IMR-90 (cell line): ENCODE results near the gene SORBS1. TPM values are rescaled to one million over a fixed set of nuclear protein-coding genes. Genes with fewer than 3 reads are reported as not detected.

Experiments
- ATAC-seq: fragments of 200-7000 bp; cut with Tn5 transposase; 2 replicates; pipeline ENCODE4 v1.9.1; 2020; ENCODE audit warnings: low read depth, mild to moderate bottlenecking, moderate library complexity
- BruUV-seq: library from RNA; stranded (reverse); fragments of 400-500 nt; replicated peaks from 2 replicates; lab custom pipeline; 2021; lab: Mats Ljungman, UMichigan
- CTCF ChIA-PET: fragments of 300-600 bp; formaldehyde crosslinking; extraction: SDS; loops from one replicate; lab custom pipeline; 2021; ENCODE audit warnings: antibody characterized with exemption; lab: Yijun Ruan, JAX
- POLR2A ChIA-PET: fragments of 300-600 bp; sonication (Branson Sonifier 250); formaldehyde crosslinking; loops from one replicate; lab custom pipeline; 2022; ENCODE audit warnings: antibody characterized with exemption; ENCODE audit not compliant: unreplicated experiment; lab: Charles Lee
- DNase-seq: peaks from one replicate; pipeline ENCODE4 v3.0.0; 2013
- H2AFZ ChIP-seq: replicated peaks from 2 replicates; pipeline ENCODE3; 2013; ENCODE audit warnings: low read length, mild to moderate bottlenecking; ENCODE audit not compliant: poor library complexity
- H2AK5ac ChIP-seq: 2 replicates; pipeline ENCODE4 v1.6.1; 2013; ENCODE audit warnings: low read depth, low read length, inconsistent platforms
- H2AK9ac ChIP-seq: replicated peaks from 2 replicates; pipeline ENCODE3; 2013; ENCODE audit warnings: mild to moderate bottlenecking, low read depth, low read length, moderate library complexity; ENCODE audit not compliant: poor library complexity
- H2BK120ac ChIP-seq: 2 replicates; pipeline ENCODE4 v1.6.1; 2013; ENCODE audit warnings: low read depth, low read length, inconsistent platforms
- H2BK15ac ChIP-seq: 3 replicates; pipeline ENCODE4 v1.6.1; 2013; ENCODE audit warnings: low read depth, low read length, inconsistent platforms
- H2BK20ac ChIP-seq: 2 replicates; pipeline ENCODE4 v1.6.1; 2013; ENCODE audit warnings: low read depth, mild to moderate bottlenecking, inconsistent platforms, low read length, moderate library complexity
- H2BK5ac ChIP-seq: 2 replicates; pipeline ENCODE4 v1.6.1; 2013; ENCODE audit warnings: mild to moderate bottlenecking, low read depth, low read length, inconsistent platforms; ENCODE audit not compliant: poor library complexity, severe bottlenecking
- H3K14ac ChIP-seq: replicated peaks from 2 replicates; pipeline ENCODE4 v1.6.1; 2013; ENCODE audit warnings: low read depth, low read length, inconsistent platforms
- H3K18ac ChIP-seq: 2 replicates; pipeline ENCODE4 v1.6.1; 2013; ENCODE audit warnings: low read depth, low read length, control low read depth
- H3K23ac ChIP-seq: 2 replicates; pipeline ENCODE4 v1.6.1; 2013; ENCODE audit warnings: low read depth, low read length, inconsistent platforms
- H3K27ac ChIP-seq: 2 replicates; pipeline ENCODE4 v1.5.1; 2013; ENCODE audit warnings: mild to moderate bottlenecking, control low read depth, low read length; ENCODE audit not compliant: insufficient read depth
- H3K27me3 ChIP-seq: 2 replicates; pipeline ENCODE4 v1.6.1; 2013; ENCODE audit warnings: low read length; ENCODE audit not compliant: control insufficient read depth, insufficient read depth
- H3K36me3 ChIP-seq: 2 replicates; pipeline ENCODE4 v1.6.1; 2013; ENCODE audit warnings: low read length, mixed read lengths; ENCODE audit not compliant: control insufficient read depth, insufficient read depth
- H3K4ac ChIP-seq: 2 replicates; pipeline ENCODE4 v1.6.1; 2013; ENCODE audit warnings: low read depth, low read length, inconsistent platforms
- H3K4me1 ChIP-seq: 2 replicates; pipeline ENCODE4 v1.6.1; 2013; ENCODE audit warnings: low read length, mixed read lengths; ENCODE audit not compliant: control insufficient read depth, insufficient read depth
- H3K4me2 ChIP-seq: 2 replicates; pipeline ENCODE4 v1.6.1; 2013; ENCODE audit warnings: low read depth, mild to moderate bottlenecking, control low read depth, low read length, moderate library complexity
- H3K4me3 ChIP-seq: 2 replicates; pipeline ENCODE4 v1.5.1; 2013; ENCODE audit warnings: low read depth, mild to moderate bottlenecking, control low read depth, low read length, moderate library complexity; ENCODE audit not compliant: insufficient read depth
- H3K56ac ChIP-seq: 2 replicates; pipeline ENCODE4 v1.6.1; 2013; ENCODE audit warnings: low read length, inconsistent platforms; ENCODE audit not compliant: insufficient read depth; ENCODE audit errors: extremely low read depth
- H3K79me1 ChIP-seq, 2 experiments: 2 replicates each; pipeline ENCODE4 v1.6.1; 2013; ENCODE audit warnings: low read length in 2 of 2, inconsistent platforms in 1 of 2, low read depth in 1 of 2
- H3K9ac ChIP-seq: 2 replicates; pipeline ENCODE4 v1.6.1; 2013; ENCODE audit warnings: low read depth, low read length, control low read depth
- H3K9me1 ChIP-seq: 2 replicates; pipeline ENCODE4 v1.6.1; 2013; ENCODE audit warnings: low read length, inconsistent platforms; ENCODE audit not compliant: insufficient read depth
- H3K9me3 ChIP-seq: 2 replicates; pipeline ENCODE4 v1.6.1; 2013; ENCODE audit warnings: low read length; ENCODE audit not compliant: control insufficient read depth, insufficient read depth
- H4K20me1 ChIP-seq: 2 replicates; pipeline ENCODE4 v1.6.1; 2013; ENCODE audit warnings: low read length, inconsistent platforms; ENCODE audit not compliant: insufficient read depth
- H4K5ac ChIP-seq: 2 replicates; pipeline ENCODE4 v1.6.1; 2013; ENCODE audit warnings: mild to moderate bottlenecking, low read depth, low read length, control low read depth
- H4K8ac ChIP-seq, 2 experiments: 2 replicates each; pipeline ENCODE4 v1.6.1; 2013; ENCODE audit warnings: low read depth in 2 of 2, low read length in 2 of 2, control low read depth in 1 of 2, inconsistent platforms in 1 of 2
- H4K91ac ChIP-seq: 2 replicates; pipeline ENCODE4 v1.6.1; 2013; ENCODE audit warnings: low read depth, low read length, inconsistent platforms; ENCODE audit not compliant: insufficient read depth
- CEBPB ChIP-seq: IDR thresholded peaks from 2 replicates; pipeline ENCODE4 v1.6.1; 2012; ENCODE audit warnings: low read depth, low read length, improper control_type of control experiment
- CHD1 ChIP-seq: IDR thresholded peaks from 2 replicates; pipeline ENCODE4 v1.6.1; 2012; ENCODE audit warnings: low read depth, low read length, improper control_type of control experiment
- ELK1 ChIP-seq: fragments of 150-350 bp; IDR thresholded peaks from 2 replicates; pipeline ENCODE4 v1.6.1; 2016; ENCODE audit warnings: low read depth, mild to moderate bottlenecking, low read length, moderate library complexity, borderline replicate concordance
- MAZ ChIP-seq: IDR thresholded peaks from 2 replicates; pipeline ENCODE4 v1.6.1; 2012; ENCODE audit warnings: low read depth, mild to moderate bottlenecking, low read length, improper control_type of control experiment, moderate library complexity, borderline replicate concordance
- MXI1 ChIP-seq: IDR thresholded peaks from 2 replicates; pipeline ENCODE4 v1.6.1; 2012; ENCODE audit warnings: low read depth, mild to moderate bottlenecking, low read length, moderate library complexity, borderline replicate concordance
- NFE2L2 ChIP-seq: fragments of 150-350 bp; IDR thresholded peaks from 2 replicates; pipeline ENCODE4 v1.6.1; 2016; ENCODE audit warnings: low read depth, mild to moderate bottlenecking, low read length
- RFX5 ChIP-seq: IDR thresholded peaks from 2 replicates; pipeline ENCODE4 v1.8.0; 2012; ENCODE audit warnings: low read depth, mild to moderate bottlenecking, low read length, moderate library complexity
- WGBS, 2 experiments: methylation state at CpG; one replicate each; pipeline versions ENCODE4 v1.1.5 to v1.1.7; 2013; ENCODE audit warnings: missing lambda C conversion rate in 2 of 2; ENCODE audit not compliant: insufficient read length in 1 of 2; ENCODE audit errors: extremely low coverage in 2 of 2; 5-methylcytosine and 5-hydroxymethylcytosine counted together
- dilution Hi-C: fragments of 300-500 bp; cut with HindIII; formaldehyde crosslinking; loops from one replicate; pipeline ENCODE4 v1.14.3; 2018; ENCODE audit warnings: low sequenced_read_pairs; ENCODE audit not compliant: unreplicated experiment
- in situ Hi-C: fragments of 300-500 bp; cut with MboI; formaldehyde crosslinking; loops from 3 replicates; pipeline ENCODE4 v1.14.3; 2019; ENCODE audit warnings: low sequenced_read_pairs, inconsistent platforms, mixed read lengths
- intact Hi-C: fragments of 100-400 bp; cut with micrococcal nuclease; formaldehyde crosslinking; loops from 2 replicates; pipeline ENCODE4 v1.10.0; 2022
- polyA plus RNA-seq, 3 experiments: library from polyadenylated mRNA; depleted of rRNA; stranded (reverse); fragments of >200 nt; gene quantifications; 2 replicates each; pipeline ENCODE4 v1.2.3, GENCODE V29; 2012; ENCODE audit warnings: low replicate concordance in 1 of 3
- total RNA-seq: library from RNA; depleted of rRNA; stranded (reverse); fragments of >200 nt; gene quantifications from 2 replicates; pipeline ENCODE4 v1.2.3, GENCODE V29; 2012

Gene SORBS1
- total and polyA plus RNA-seq, 2 of the 4 experiments (the other 2 are of a cell fraction), result 0.18 to 0.32 TPM

- H3K36me3 ChIP-seq, result no peaks in the 10 kb centered on the region
- no peak overlapping the region for H4K5ac ChIP-seq
- H2BK20ac ChIP-seq, result no peak overlapping the region
- in situ Hi-C loops (no loop called here), dilution Hi-C loops (no loop called here), intact Hi-C loops (no loop called here)
- H3K79me1 ChIP-seq, result no peaks in the 10 kb centered on the region
- H3K4me3 ChIP-seq, result no peak overlapping the region
- H4K91ac ChIP-seq, result no peak overlapping the region
- no peak overlapping the region for H4K8ac ChIP-seq
- H2AK5ac ChIP-seq, result no peak overlapping the region
- DNase-seq (no peak), ATAC-seq (no peak)
- H3K27me3 ChIP-seq, result no peaks in the 10 kb centered on the region
- H2AFZ ChIP-seq, result no peak overlapping the region
- WGBS, 2 experiments, result no CpG with 5 or more reads among the region's 4 CpGs
- no peak overlapping the region for H3K9ac ChIP-seq
- no peak overlapping the region for H3K27ac ChIP-seq
- ChIA-PET POLR2A (no interaction called here), CTCF (no interaction called here)
- no peak overlapping the region for H2BK120ac ChIP-seq
- H3K4me2 ChIP-seq, result no peak overlapping the region
- no peak overlapping the region for H2BK15ac ChIP-seq
- no peak for TF ChIP-seq NFE2L2
- TF ChIP-seq MAZ, result no peak
- TF ChIP-seq CEBPB, result no peak
- TF ChIP-seq CHD1, result no peak
- no peak for TF ChIP-seq RFX5
- TF ChIP-seq MXI1, result no peak
- no peak for TF ChIP-seq ELK1
- no peak overlapping the region for H3K14ac ChIP-seq
- H4K20me1 ChIP-seq, result no peaks in the 10 kb centered on the region
- H3K4me1 ChIP-seq, result 0 out of 2 replicates have a peak, but pooled peaks cover 2% of the 10 kb centered on the region
- no peak overlapping the region for H2BK5ac ChIP-seq
- H3K9me1 ChIP-seq, result no peaks in the 10 kb centered on the region
- H3K18ac ChIP-seq, result no peak overlapping the region
- no TSS peak for BruUV-seq
- H3K9me3 ChIP-seq, result no peaks in the 10 kb centered on the region
- no peak overlapping the region for H2AK9ac ChIP-seq
- H3K56ac ChIP-seq, result no peak overlapping the region
- no peak overlapping the region for H3K23ac ChIP-seq
- H3K4ac ChIP-seq, result no peak overlapping the region
Observed at GRCh38 chr10:95504246-95504691, 56.9 kb downstream of the SORBS1 start.
